ENCODE data around the gene RFPL3.

Gene RFPL3

GRCh38 chr22:32323513-32324164, 34.0 kb upstream of the RFPL3 start:
- no peak overlapping the region for H3K27ac ChIP-seq (ENCODE audit: low read length)
- no peak overlapping the region for H3K4me3 ChIP-seq (ENCODE audit: low read length)
- peaks cover 8% of the 10 kb centered on the region; the same call in 1 of the 2 replicates for H3K4me1 ChIP-seq (ENCODE audit: insufficient read depth, low read length)
- no peak overlapping the region for H3K9ac ChIP-seq (ENCODE audit: low read depth, low read length)
- H3K27me3 ChIP-seq (ENCODE audit: insufficient read depth, low read length) = no peaks in the 10 kb centered on the region
- no peaks in the 10 kb centered on the region for H3K9me3 ChIP-seq (ENCODE audit: insufficient read depth, low read depth, low read length)
- no peaks in the 10 kb centered on the region for H3K36me3 ChIP-seq (ENCODE audit: insufficient read depth, low read depth, low read length)

- Histone ChIP-seq H3K36me3 (ENCODE audit: insufficient read depth, low read depth, low read length) (no peaks in the 10 kb centered on the region), H3K27ac (ENCODE audit: low read length) (no peak overlapping the region), H3K27me3 (ENCODE audit: insufficient read depth, low read length) (no peaks in the 10 kb centered on the region), H3K9ac (ENCODE audit: low read depth, low read length) (no peak overlapping the region), H3K4me3 (ENCODE audit: low read length) (no peak overlapping the region), H3K4me1 (ENCODE audit: insufficient read depth, low read length) (peaks cover 8% of the 10 kb centered on the region; the same call in 1 of the 2 replicates), H3K9me3 (ENCODE audit: insufficient read depth, low read depth, low read length) (no peaks in the 10 kb centered on the region)
These were observed 32.9 kb upstream of the RFPL3 start for GRCh38 chr22:32324505-32325415.

GRCh38 chr22:32325416-32325801, 32.3 kb upstream of the RFPL3 start:
- H3K27me3 ChIP-seq (ENCODE audit: insufficient read depth, low read length) = no peaks in the 10 kb centered on the region
- H3K36me3 ChIP-seq (ENCODE audit: insufficient read depth, low read depth, low read length) = no peaks in the 10 kb centered on the region
- no peak overlapping the region for H3K27ac ChIP-seq (ENCODE audit: low read length)
- no peaks in the 10 kb centered on the region for H3K9me3 ChIP-seq (ENCODE audit: insufficient read depth, low read depth, low read length)
- no peak overlapping the region; the same call in 1 of the 2 replicates for H3K9ac ChIP-seq (ENCODE audit: low read depth, low read length)
- peaks cover 3% of the 10 kb centered on the region; the same call in 1 of the 2 replicates for H3K4me1 ChIP-seq (ENCODE audit: insufficient read depth, low read length)
- no peak overlapping the region for H3K4me3 ChIP-seq (ENCODE audit: low read length)

GRCh38 chr22:32325811-32326237, 31.8 kb upstream of the RFPL3 start:
- Histone ChIP-seq H3K9ac (ENCODE audit: low read depth, low read length) (no peak overlapping the region; the same call in 1 of the 2 replicates), H3K9me3 (ENCODE audit: insufficient read depth, low read depth, low read length) (no peaks in the 10 kb centered on the region), H3K4me3 (ENCODE audit: low read length) (no peak overlapping the region), H3K27ac (ENCODE audit: low read length) (no peak overlapping the region), H3K4me1 (ENCODE audit: insufficient read depth, low read length) (peaks cover 3% of the 10 kb centered on the region; the same call in 1 of the 2 replicates), H3K27me3 (ENCODE audit: insufficient read depth, low read length) (no peaks in the 10 kb centered on the region), H3K36me3 (ENCODE audit: insufficient read depth, low read depth, low read length) (no peaks in the 10 kb centered on the region)

GRCh38 chr22:32326647-32327046, 31.0 kb upstream of the RFPL3 start:
- Histone ChIP-seq H3K27ac (ENCODE audit: low read length) (no peak overlapping the region), H3K4me3 (ENCODE audit: low read length) (no peak overlapping the region), H3K9me3 (ENCODE audit: insufficient read depth, low read depth, low read length) (no peaks in the 10 kb centered on the region), H3K27me3 (ENCODE audit: insufficient read depth, low read length) (no peaks in the 10 kb centered on the region), H3K4me1 (ENCODE audit: insufficient read depth, low read length) (peaks cover 3% of the 10 kb centered on the region; the same call in 1 of the 2 replicates), H3K36me3 (ENCODE audit: insufficient read depth, low read depth, low read length) (no peaks in the 10 kb centered on the region), H3K9ac (ENCODE audit: low read depth, low read length) (no peak overlapping the region)

GRCh38 chr22:32327066-32327465, 30.6 kb upstream of the RFPL3 start:
- Histone ChIP-seq H3K27me3 (ENCODE audit: insufficient read depth, low read length) (no peaks in the 10 kb centered on the region), H3K36me3 (ENCODE audit: insufficient read depth, low read depth, low read length) (no peaks in the 10 kb centered on the region), H3K4me3 (ENCODE audit: low read length) (no peak overlapping the region), H3K27ac (ENCODE audit: low read length) (no peak overlapping the region), H3K4me1 (ENCODE audit: insufficient read depth, low read length) (peaks cover 3% of the 10 kb centered on the region; the same call in 1 of the 2 replicates), H3K9ac (ENCODE audit: low read depth, low read length) (no peak overlapping the region), H3K9me3 (ENCODE audit: insufficient read depth, low read depth, low read length) (no peaks in the 10 kb centered on the region)

GRCh38 chr22:32327596-32328171, 30.0 kb upstream of the RFPL3 start:
- Histone ChIP-seq H3K9me3 (ENCODE audit: insufficient read depth, low read depth, low read length) (no peaks in the 10 kb centered on the region), H3K36me3 (ENCODE audit: insufficient read depth, low read depth, low read length) (no peaks in the 10 kb centered on the region), H3K4me3 (ENCODE audit: low read length) (no peak overlapping the region), H3K9ac (ENCODE audit: low read depth, low read length) (no peak overlapping the region), H3K27ac (ENCODE audit: low read length) (no peak overlapping the region), H3K4me1 (ENCODE audit: insufficient read depth, low read length) (peaks cover 3% of the 10 kb centered on the region; the same call in 1 of the 2 replicates), H3K27me3 (ENCODE audit: insufficient read depth, low read length) (no peaks in the 10 kb centered on the region)

- H3K9ac ChIP-seq (ENCODE audit: low read depth, low read length) = no peak overlapping the region
- no peaks in the 10 kb centered on the region for H3K36me3 ChIP-seq (ENCODE audit: insufficient read depth, low read depth, low read length)
- H3K27me3 ChIP-seq (ENCODE audit: insufficient read depth, low read length) = no peaks in the 10 kb centered on the region
- H3K4me1 ChIP-seq (ENCODE audit: insufficient read depth, low read length) = peaks cover 3% of the 10 kb centered on the region; the same call in 1 of the 2 replicates
- H3K27ac ChIP-seq (ENCODE audit: low read length) = no peak overlapping the region
- no peaks in the 10 kb centered on the region for H3K9me3 ChIP-seq (ENCODE audit: insufficient read depth, low read depth, low read length)
- H3K4me3 ChIP-seq (ENCODE audit: low read length) = no peak overlapping the region
These were observed 29.1 kb upstream of the RFPL3 start for GRCh38 chr22:32328306-32329201.

- Histone ChIP-seq H3K4me1 (ENCODE audit: insufficient read depth, low read length) (peaks cover 3% of the 10 kb centered on the region; the same call in 1 of the 2 replicates), H3K27me3 (ENCODE audit: insufficient read depth, low read length) (no peaks in the 10 kb centered on the region), H3K36me3 (ENCODE audit: insufficient read depth, low read depth, low read length) (no peaks in the 10 kb centered on the region), H3K4me3 (ENCODE audit: low read length) (no peak overlapping the region), H3K27ac (ENCODE audit: low read length) (no peak overlapping the region), H3K9ac (ENCODE audit: low read depth, low read length) (no peak overlapping the region), H3K9me3 (ENCODE audit: insufficient read depth, low read depth, low read length) (no peaks in the 10 kb centered on the region)
These were observed 28.4 kb upstream of the RFPL3 start for GRCh38 chr22:32329202-32329645.

GRCh38 chr22:32331236-32331917, 26.3 kb upstream of the RFPL3 start:
- Histone ChIP-seq H3K9me3 (ENCODE audit: insufficient read depth, low read depth, low read length) (no peaks in the 10 kb centered on the region), H3K27ac (ENCODE audit: low read length) (no peak overlapping the region), H3K4me3 (ENCODE audit: low read length) (no peak overlapping the region), H3K4me1 (ENCODE audit: insufficient read depth, low read length) (peaks cover 8% of the 10 kb centered on the region; the same call in 1 of the 2 replicates), H3K27me3 (ENCODE audit: insufficient read depth, low read length) (no peaks in the 10 kb centered on the region; the same call in 1 of the 2 replicates), H3K36me3 (ENCODE audit: insufficient read depth, low read depth, low read length) (no peaks in the 10 kb centered on the region), H3K9ac (ENCODE audit: low read depth, low read length) (no peak overlapping the region)

All from iPS-20b (cell line).